PC-9 (cell line): ENCODE results near the gene CD63. TPM values are rescaled to one million over a fixed set of nuclear protein-coding genes. Genes with fewer than 3 reads are reported as not detected.

Experiments
- BruUV-seq: library from RNA; stranded (reverse); fragments of 400-500 nt; replicated peaks from 2 replicates; lab custom pipeline; 2021; lab: Mats Ljungman, UMichigan
- CTCF ChIA-PET: fragments of 300-600 bp; sonication (Branson Sonifier 250); formaldehyde crosslinking; loops from one replicate; lab custom pipeline; 2022; ENCODE audit warnings: antibody characterized with exemption; lab: Charles Lee
- POLR2A ChIA-PET: fragments of 300-600 bp; sonication (Branson Sonifier 250); formaldehyde crosslinking; loops from one replicate; lab custom pipeline; 2022; ENCODE audit warnings: antibody characterized with exemption; ENCODE audit not compliant: unreplicated experiment; lab: Charles Lee
- DNase-seq, 2 experiments: peaks; one replicate each; pipeline versions ENCODE4 v3.0.0 to v3.0.0-alpha.2; 2015 to 2022; ENCODE audit warnings: mixed read lengths in 1 of 2
- H2AFZ ChIP-seq: fragments of 200-600 bp; sonication (generic); 2 replicates; pipeline ENCODE4 v1.8.1; 2017; ENCODE audit warnings: antibody characterized with exemption
- H3F3A ChIP-seq: fragments of 200-600 bp; sonication (generic); 2 replicates; pipeline ENCODE4 v1.8.1; 2017; ENCODE audit warnings: antibody characterized with exemption, mild to moderate bottlenecking, low read depth; ENCODE audit not compliant: insufficient read depth
- H3K27ac ChIP-seq: fragments of 200-600 bp; sonication (generic); 2 replicates; pipeline ENCODE4 v1.6.1; 2016; ENCODE audit warnings: mixed run types
- H3K27me3 ChIP-seq: fragments of 200-600 bp; sonication (generic); 2 replicates; pipeline ENCODE4 v1.6.1; 2016; ENCODE audit warnings: low read depth, mixed run types; ENCODE audit not compliant: insufficient read depth
- H3K36me3 ChIP-seq: fragments of 200-600 bp; sonication (generic); 2 replicates; pipeline ENCODE4 v1.6.1; 2016; ENCODE audit warnings: low read depth, mixed run types
- H3K4me1 ChIP-seq: fragments of 200-600 bp; sonication (generic); replicated peaks from 2 replicates; pipeline ENCODE4 v1.6.1; 2016; ENCODE audit warnings: mixed run types; ENCODE audit not compliant: insufficient read depth
- H3K4me2 ChIP-seq: fragments of 200-600 bp; sonication (generic); 2 replicates; pipeline ENCODE4 v1.6.1; 2017; ENCODE audit warnings: mixed run types
- H3K4me3 ChIP-seq: fragments of 200-600 bp; sonication (generic); 2 replicates; pipeline ENCODE4 v1.6.1; 2016; ENCODE audit warnings: mixed run types
- H3K79me2 ChIP-seq: fragments of 200-600 bp; sonication (generic); 2 replicates; pipeline ENCODE4 v1.6.1; 2017; ENCODE audit warnings: low read depth, mixed run types
- H3K9me2 ChIP-seq: fragments of 200-600 bp; sonication (generic); 2 replicates; pipeline ENCODE4 v1.8.1; 2017; ENCODE audit warnings: mild to moderate bottlenecking; ENCODE audit not compliant: insufficient read depth
- H3K9me3 ChIP-seq: fragments of 200-600 bp; sonication (generic); 2 replicates; pipeline ENCODE4 v1.8.1; 2016; ENCODE audit warnings: low read depth; ENCODE audit not compliant: insufficient read depth
- H4K20me1 ChIP-seq: fragments of 200-600 bp; sonication (generic); 2 replicates; pipeline ENCODE4 v1.8.1; 2017; ENCODE audit not compliant: insufficient read depth
- EZH2 ChIP-seq: fragments of 200-600 bp; sonication (generic); IDR thresholded peaks from 2 replicates; pipeline ENCODE4 v1.8.0; 2017; ENCODE audit warnings: antibody characterized with exemption, low read depth
- intact Hi-C: fragments of 100-400 bp; cut with micrococcal nuclease; formaldehyde crosslinking; loops from one replicate; pipeline ENCODE4 v1.10.0; 2022; ENCODE audit not compliant: unreplicated experiment
- total RNA-seq: library from RNA; stranded (reverse); gene quantifications from 2 replicates; pipeline ENCODE4 v1.2.3, GENCODE V29; 2021
- TF ChIP-seq, protein P1 (sequence below): fragments of 200-600 bp; sonication (generic); conservative IDR thresholded peaks from 2 replicates; pipeline ENCODE4 v1.6.1; 2017; ENCODE audit warnings: mixed run types, antibody characterized with exemption, mild to moderate bottlenecking, moderate library complexity

CD63 gene
- total RNA-seq, 1 experiment from 2014 or later: 434 TPM

- ChIA-PET POLR2A (no interaction called here), CTCF (no interaction called here)
- Histone ChIP-seq H3K9me3 (no peaks in the 10 kb centered on the region), H3K4me1 (no peaks in the 10 kb centered on the region), H4K20me1 (no peaks in the 10 kb centered on the region), H3K27me3 (peaks cover 68% of the 10 kb centered on the region), H3K27ac (no peak overlapping the region), H2AFZ (no peak overlapping the region), H3K9me2 (no peaks in the 10 kb centered on the region), H3K4me3 (no peak overlapping the region), H3K79me2 (no peaks in the 10 kb centered on the region), H3K36me3 (no peaks in the 10 kb centered on the region), H3F3A (no peaks in the 10 kb centered on the region), H3K4me2 (no peak overlapping the region)
- no peak for TF ChIP-seq EZH2
- TF ChIP-seq, protein P1, sequence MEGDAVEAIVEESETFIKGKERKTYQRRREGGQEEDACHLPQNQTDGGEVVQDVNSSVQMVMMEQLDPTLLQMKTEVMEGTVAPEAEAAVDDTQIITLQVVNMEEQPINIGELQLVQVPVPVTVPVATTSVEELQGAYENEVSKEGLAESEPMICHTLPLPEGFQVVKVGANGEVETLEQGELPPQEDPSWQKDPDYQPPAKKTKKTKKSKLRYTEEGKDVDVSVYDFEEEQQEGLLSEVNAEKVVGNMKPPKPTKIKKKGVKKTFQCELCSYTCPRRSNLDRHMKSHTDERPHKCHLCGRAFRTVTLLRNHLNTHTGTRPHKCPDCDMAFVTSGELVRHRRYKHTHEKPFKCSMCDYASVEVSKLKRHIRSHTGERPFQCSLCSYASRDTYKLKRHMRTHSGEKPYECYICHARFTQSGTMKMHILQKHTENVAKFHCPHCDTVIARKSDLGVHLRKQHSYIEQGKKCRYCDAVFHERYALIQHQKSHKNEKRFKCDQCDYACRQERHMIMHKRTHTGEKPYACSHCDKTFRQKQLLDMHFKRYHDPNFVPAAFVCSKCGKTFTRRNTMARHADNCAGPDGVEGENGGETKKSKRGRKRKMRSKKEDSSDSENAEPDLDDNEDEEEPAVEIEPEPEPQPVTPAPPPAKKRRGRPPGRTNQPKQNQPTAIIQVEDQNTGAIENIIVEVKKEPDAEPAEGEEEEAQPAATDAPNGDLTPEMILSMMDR: peak; percentile 30; the same call in 1 of the 2 replicates
- no peak for DNase-seq
- no TSS peak for BruUV-seq
- intact Hi-C loops: no loop called here
Observed at GRCh38 chr12:55705782-55706402, 22.9 kb downstream of the CD63 start.

- Histone ChIP-seq H3K79me2 (no peaks in the 10 kb centered on the region), H3K27ac (no peak overlapping the region), H3K4me3 (no peak overlapping the region), H3K9me3 (no peaks in the 10 kb centered on the region), H3F3A (no peaks in the 10 kb centered on the region), H3K9me2 (no peaks in the 10 kb centered on the region), H3K4me2 (no peak overlapping the region), H3K4me1 (no peaks in the 10 kb centered on the region), H2AFZ (no peak overlapping the region), H3K27me3 (peaks cover 60% of the 10 kb centered on the region), H3K36me3 (no peaks in the 10 kb centered on the region), H4K20me1 (no peaks in the 10 kb centered on the region)
- BruUV-seq: no TSS peak
- CTCF ChIA-PET: no interaction called here
- TF ChIP-seq EZH2: no peak
- TF ChIP-seq, protein P1: no peak
- intact Hi-C loops: no loop called here
- no peak for DNase-seq
- POLR2A ChIA-PET: no interaction called here
Observed at GRCh38 chr12:55704824-55705718, 23.7 kb downstream of the CD63 start.

DNA sequence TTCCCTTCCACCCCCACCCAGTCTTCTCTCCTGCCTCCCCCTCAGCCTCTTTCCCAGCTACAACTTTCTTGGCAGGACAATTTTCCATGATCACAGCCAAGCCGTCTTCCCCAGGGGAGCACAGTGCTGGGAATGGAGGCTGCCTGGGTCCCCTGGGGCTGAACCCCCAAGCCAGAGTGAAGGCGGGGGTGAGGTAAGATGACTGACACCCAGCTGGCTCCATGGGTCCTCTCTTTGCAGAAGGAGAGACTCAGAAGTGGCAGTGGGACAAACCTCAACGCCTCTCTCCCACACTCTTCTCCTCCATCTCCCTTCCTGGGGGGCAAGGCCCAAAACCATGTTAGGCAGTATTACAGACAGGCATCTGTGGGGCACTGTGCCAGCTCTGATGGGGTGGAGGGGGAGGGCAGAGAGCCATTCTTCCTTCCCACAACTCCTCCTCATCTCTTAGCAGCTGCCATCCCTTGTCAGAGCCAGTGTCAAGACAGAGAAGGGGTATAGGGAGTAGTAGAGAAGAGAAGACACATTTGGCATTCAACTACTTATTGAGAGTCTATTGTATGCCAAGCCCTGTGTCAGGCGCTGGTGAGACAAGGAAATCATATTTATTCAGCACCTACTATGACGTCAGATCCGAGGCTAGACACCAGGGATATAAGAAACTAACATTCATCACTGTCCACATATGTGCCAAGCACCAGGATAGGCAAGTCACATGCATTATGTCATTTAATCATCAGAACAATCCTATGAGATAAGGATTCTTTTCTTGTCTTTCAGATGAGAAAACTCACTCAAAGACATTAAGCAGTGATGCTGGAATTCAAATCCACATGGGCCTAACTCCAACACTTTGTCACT, 24.7 kb downstream of the CD63 start:
- Histone ChIP-seq H3K27ac (no peak overlapping the region), H3K4me3 (no peak overlapping the region), H3K4me2 (no peak overlapping the region), H3K79me2 (no peaks in the 10 kb centered on the region), H3K9me2 (no peaks in the 10 kb centered on the region), H2AFZ (no peak overlapping the region), H3F3A (no peaks in the 10 kb centered on the region), H3K36me3 (no peaks in the 10 kb centered on the region), H3K4me1 (no peaks in the 10 kb centered on the region), H4K20me1 (no peaks in the 10 kb centered on the region), H3K9me3 (no peaks in the 10 kb centered on the region), H3K27me3 (peaks cover 59% of the 10 kb centered on the region)
- intact Hi-C loops: no loop called here
- no TSS peak for BruUV-seq
- no peak for TF ChIP-seq EZH2
- TF ChIP-seq, protein P1: no peak
- POLR2A ChIA-PET: no interaction called here
- CTCF ChIA-PET: no interaction called here
- no peak for DNase-seq
